ENCODE data around the gene ZNF12. TPM values are rescaled to one million over a fixed set of nuclear protein-coding genes. Genes with fewer than 3 reads are reported as not detected.
"Not testable (repeated sequence)": the region's sequence is repeated elsewhere in the genome, so short reads cannot be mapped to it uniquely, and the experiment has no call there.

The ZNF12 gene
- polyA plus RNA-seq, 2 donors = 7.0 to 7.9 TPM

DNA sequence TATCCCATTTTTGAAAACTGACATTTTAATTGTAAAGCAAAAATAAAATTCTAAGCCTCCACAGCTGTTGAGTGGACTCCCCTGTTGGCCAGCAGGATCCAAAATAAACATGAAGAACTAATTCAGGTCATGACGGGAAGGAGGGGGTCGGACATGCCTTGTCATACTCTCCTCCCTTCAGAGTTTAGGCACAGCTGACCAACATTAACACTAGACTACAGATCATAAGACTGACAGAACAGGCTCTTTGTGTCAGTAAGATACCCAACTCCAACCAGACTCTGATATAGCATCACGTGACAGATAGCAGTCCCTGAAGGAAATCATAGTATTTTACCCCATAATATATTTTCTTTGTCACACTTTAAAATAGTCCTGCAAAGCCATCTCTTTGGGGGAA, 20.9 kb upstream of the ZNF12 start:
- Histone ChIP-seq H3K4me1 (ENCODE audit: control insufficient read depth in 2 of 2, insufficient read depth in 2 of 2, low read length in 1 of 2) (no peaks in the 10 kb centered on the region), H3K4me3 (ENCODE audit: low read depth in 1 of 2, low read length in 2 of 2) (no peak overlapping the region)

DNA sequence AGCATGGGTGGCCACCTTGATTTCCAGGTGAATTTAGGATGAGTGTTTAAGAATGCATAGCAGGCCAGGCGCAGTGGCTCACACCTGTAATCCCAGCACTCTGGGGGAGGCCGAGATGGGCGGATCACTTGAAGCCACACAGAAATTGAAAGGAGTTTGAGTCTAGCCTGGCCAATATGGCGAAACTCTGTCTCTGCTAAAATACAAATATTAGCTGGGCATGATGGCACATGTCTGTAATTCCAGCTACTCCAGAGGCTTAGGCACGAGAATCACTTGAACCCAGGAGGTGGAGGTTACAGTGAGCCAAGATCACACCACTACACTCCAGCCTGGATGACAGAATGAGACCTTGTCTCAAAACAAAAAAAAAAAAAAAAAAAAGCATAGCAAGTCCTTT, 19.6 kb upstream of the ZNF12 start:
- H3K4me3 ChIP-seq (ENCODE audit: low read depth in 1 of 2, low read length in 2 of 2) = not testable (repeated sequence)
- WGBS, 2 donors = 62 to 72% methylated on average over 5 of the region's 5 CpGs
- H3K27ac ChIP-seq (ENCODE audit: low read depth in 2 of 2, low read length in 1 of 2) = peak overlapping the region; percentile 54 to 71

More for the DNA sequence above, 20.9 kb upstream of the ZNF12 start:
- Histone ChIP-seq H3K36me3 (ENCODE audit: control insufficient read depth in 2 of 2, insufficient read depth in 2 of 2, low read length in 1 of 2) (peaks cover 0 to 3% of the 10 kb centered on the region in 2 donors), H3K27me3 (ENCODE audit: control insufficient read depth in 1 of 2, insufficient read depth in 2 of 2, low read length in 2 of 2) (no peaks in the 10 kb centered on the region), H3K27ac (ENCODE audit: low read depth in 2 of 2, low read length in 1 of 2) (no peak overlapping the region), H3K9me3 (ENCODE audit: control insufficient read depth in 2 of 2, insufficient read depth in 1 of 2, low read depth in 1 of 2, low read length in 1 of 2) (no peaks in the 10 kb centered on the region)
- 76 to 87% methylated on average over 3 of the region's 3 CpGs for WGBS, 2 donors

DNA sequence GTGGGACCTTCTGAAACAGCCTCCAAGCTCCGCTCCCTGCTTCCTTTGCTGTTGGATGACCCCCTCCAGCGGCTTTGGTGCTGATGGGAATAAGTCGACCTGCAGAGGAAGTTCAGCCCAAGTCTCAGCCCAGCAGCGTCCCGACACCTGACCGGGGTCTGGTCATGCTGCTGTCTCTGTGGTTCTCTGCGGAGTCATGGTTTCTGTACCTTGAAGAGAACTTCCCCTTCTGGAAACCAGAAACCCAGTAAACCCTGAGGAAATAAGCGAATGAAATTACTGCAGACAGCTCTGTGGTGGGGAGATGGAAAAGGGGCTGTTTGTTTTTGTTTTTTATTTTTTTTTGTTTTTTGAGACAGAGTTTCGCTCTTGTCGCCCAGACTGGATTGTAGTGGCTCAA, 18.3 kb upstream of the ZNF12 start:
- Histone ChIP-seq H3K4me3 (ENCODE audit: low read depth in 1 of 2, low read length in 2 of 2) (no peak overlapping the region), H3K27ac (ENCODE audit: low read depth in 2 of 2, low read length in 1 of 2) (no peak overlapping the region), H3K9me3 (ENCODE audit: control insufficient read depth in 2 of 2, insufficient read depth in 1 of 2, low read depth in 1 of 2, low read length in 1 of 2) (no peaks in the 10 kb centered on the region), H3K36me3 (ENCODE audit: control insufficient read depth in 2 of 2, insufficient read depth in 2 of 2, low read length in 1 of 2) (no peaks in the 10 kb centered on the region), H3K4me1 (ENCODE audit: control insufficient read depth in 2 of 2, insufficient read depth in 2 of 2, low read length in 1 of 2) (no peaks in the 10 kb centered on the region), H3K27me3 (ENCODE audit: control insufficient read depth in 1 of 2, insufficient read depth in 2 of 2, low read length in 2 of 2) (no peaks in the 10 kb centered on the region)
- WGBS, 2 donors = 77 to 81% methylated on average over 10 of the region's 10 CpGs

More for the DNA sequence above, 19.6 kb upstream of the ZNF12 start:
- not testable (repeated sequence) for H3K9me3 ChIP-seq (ENCODE audit: control insufficient read depth in 2 of 2, insufficient read depth in 1 of 2, low read depth in 1 of 2, low read length in 1 of 2); H3K36me3 ChIP-seq (ENCODE audit: control insufficient read depth in 2 of 2, insufficient read depth in 2 of 2, low read length in 1 of 2); H3K4me1 ChIP-seq (ENCODE audit: control insufficient read depth in 2 of 2, insufficient read depth in 2 of 2, low read length in 1 of 2); H3K27me3 ChIP-seq (ENCODE audit: control insufficient read depth in 1 of 2, insufficient read depth in 2 of 2, low read length in 2 of 2)

DNA sequence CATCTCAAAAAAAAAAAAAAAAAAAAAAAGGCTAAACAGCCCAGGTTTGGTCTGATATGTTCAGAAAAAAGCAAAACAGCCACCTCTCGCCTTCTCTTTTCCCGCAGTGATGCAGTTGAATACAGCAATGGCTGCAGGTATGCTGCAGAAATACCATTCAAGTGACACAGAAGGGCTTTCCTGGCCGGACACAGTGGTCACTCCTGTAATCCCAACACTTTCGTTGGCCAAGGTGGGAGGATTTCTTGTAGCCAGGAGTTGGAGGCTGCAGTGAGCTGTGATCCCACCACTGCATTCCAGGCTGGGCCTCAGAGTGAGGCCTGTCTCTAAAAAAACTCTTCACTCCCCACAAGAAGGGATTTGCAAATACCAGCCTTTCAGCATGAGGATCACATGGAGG, 17.6 kb upstream of the ZNF12 start:
- H3K4me1 ChIP-seq (ENCODE audit: control insufficient read depth in 2 of 2, insufficient read depth in 2 of 2, low read length in 1 of 2); H3K27ac ChIP-seq (ENCODE audit: low read depth in 2 of 2, low read length in 1 of 2); H3K4me3 ChIP-seq (ENCODE audit: low read depth in 1 of 2, low read length in 2 of 2); H3K36me3 ChIP-seq (ENCODE audit: control insufficient read depth in 2 of 2, insufficient read depth in 2 of 2, low read length in 1 of 2); H3K9me3 ChIP-seq (ENCODE audit: control insufficient read depth in 2 of 2, insufficient read depth in 1 of 2, low read depth in 1 of 2, low read length in 1 of 2); H3K27me3 ChIP-seq (ENCODE audit: control insufficient read depth in 1 of 2, insufficient read depth in 2 of 2, low read length in 2 of 2): not testable (repeated sequence)
- WGBS, 2 donors = 76 to 92% methylated on average over 4 of the region's 4 CpGs

DNA sequence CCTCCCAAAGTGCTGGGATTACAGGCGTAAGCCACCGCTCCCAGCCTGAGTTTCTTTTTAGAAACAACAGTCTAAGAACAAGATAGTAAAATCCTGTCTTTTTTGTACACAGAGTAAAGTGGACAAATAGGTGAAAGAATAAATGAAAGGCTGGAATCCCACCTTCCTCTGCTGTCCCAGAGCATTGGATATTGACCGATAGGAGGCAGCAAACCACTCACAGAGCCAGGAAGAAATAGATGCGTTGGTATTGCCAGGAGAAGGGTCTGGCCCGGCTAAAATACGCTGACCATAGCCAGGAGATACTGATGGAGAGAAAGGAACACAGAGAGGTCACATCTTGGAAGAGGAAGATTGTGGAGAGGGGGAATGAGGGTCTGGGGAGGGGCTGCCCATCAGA, 11.4 kb upstream of the ZNF12 start:
- Histone ChIP-seq H3K36me3 (ENCODE audit: control insufficient read depth in 2 of 2, insufficient read depth in 2 of 2, low read length in 1 of 2) (no peaks in the 10 kb centered on the region), H3K9me3 (ENCODE audit: control insufficient read depth in 2 of 2, insufficient read depth in 1 of 2, low read depth in 1 of 2, low read length in 1 of 2) (no peaks in the 10 kb centered on the region), H3K27me3 (ENCODE audit: control insufficient read depth in 1 of 2, insufficient read depth in 2 of 2, low read length in 2 of 2) (no peaks in the 10 kb centered on the region), H3K27ac (ENCODE audit: low read depth in 2 of 2, low read length in 1 of 2) (no peak overlapping the region), H3K4me1 (ENCODE audit: control insufficient read depth in 2 of 2, insufficient read depth in 2 of 2, low read length in 1 of 2) (no peaks in the 10 kb centered on the region), H3K4me3 (ENCODE audit: low read depth in 1 of 2, low read length in 2 of 2) (no peak overlapping the region)
- 58 to 63% methylated on average over 6 of the region's 6 CpGs for WGBS, 2 donors

DNA sequence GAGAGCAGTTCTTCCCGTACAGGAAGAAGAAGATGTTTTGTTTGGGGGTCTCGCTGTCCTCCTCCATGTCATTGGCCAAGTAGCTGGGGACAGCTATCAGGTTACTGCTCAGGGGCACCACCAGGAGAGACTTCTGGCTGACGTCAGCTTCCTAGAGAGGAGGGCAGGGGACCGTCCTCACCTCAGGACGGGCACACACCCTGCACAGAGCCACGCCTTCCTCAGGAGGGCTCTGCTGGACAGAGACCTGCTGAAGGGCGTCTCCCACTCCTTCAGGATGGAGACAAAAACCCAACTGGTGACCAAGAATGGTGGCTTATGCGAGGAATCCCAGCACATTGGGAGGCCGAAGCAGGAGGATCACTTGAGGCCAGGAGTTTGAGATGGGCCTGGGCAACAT, 9.2 kb upstream of the ZNF12 start:
- not testable (repeated sequence) for H3K9me3 ChIP-seq (ENCODE audit: control insufficient read depth in 2 of 2, insufficient read depth in 1 of 2, low read depth in 1 of 2, low read length in 1 of 2); H3K27ac ChIP-seq (ENCODE audit: low read depth in 2 of 2, low read length in 1 of 2); H3K27me3 ChIP-seq (ENCODE audit: control insufficient read depth in 1 of 2, insufficient read depth in 2 of 2, low read length in 2 of 2); H3K4me3 ChIP-seq (ENCODE audit: low read depth in 1 of 2, low read length in 2 of 2); H3K4me1 ChIP-seq (ENCODE audit: control insufficient read depth in 2 of 2, insufficient read depth in 2 of 2, low read length in 1 of 2); H3K36me3 ChIP-seq (ENCODE audit: control insufficient read depth in 2 of 2, insufficient read depth in 2 of 2, low read length in 1 of 2)
- WGBS, 2 donors = 67 to 81% methylated on average over 9 of the region's 9 CpGs

DNA sequence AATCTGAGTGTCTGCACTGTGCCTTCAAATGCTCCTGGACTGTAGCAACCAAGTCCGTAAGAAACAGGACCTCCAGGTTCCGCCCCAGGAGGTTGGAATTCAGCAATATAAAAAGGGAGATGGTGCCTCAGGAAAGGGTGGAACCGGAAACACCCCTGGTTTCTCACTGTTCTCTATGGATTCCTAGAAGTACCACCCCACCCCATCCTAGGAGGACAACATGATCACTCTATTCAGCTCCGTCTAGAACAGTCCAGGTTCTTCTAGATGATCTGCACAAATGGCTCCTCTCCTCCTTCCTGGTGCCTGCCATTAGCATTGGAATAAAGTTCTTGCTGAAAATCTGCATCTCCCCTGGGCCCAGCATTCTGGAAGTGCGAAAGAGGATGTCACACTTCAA, 7.6 kb upstream of the ZNF12 start:
- no peak overlapping the region for H3K4me3 ChIP-seq (ENCODE audit: low read depth in 1 of 2, low read length in 2 of 2)
- no peak overlapping the region for H3K27ac ChIP-seq (ENCODE audit: low read depth in 2 of 2, low read length in 1 of 2)
- no peaks in the 10 kb centered on the region for H3K9me3 ChIP-seq (ENCODE audit: control insufficient read depth in 2 of 2, insufficient read depth in 1 of 2, low read depth in 1 of 2, low read length in 1 of 2)
- no peaks in the 10 kb centered on the region for H3K4me1 ChIP-seq (ENCODE audit: control insufficient read depth in 2 of 2, insufficient read depth in 2 of 2, low read length in 1 of 2)
- no peaks in the 10 kb centered on the region for H3K27me3 ChIP-seq (ENCODE audit: control insufficient read depth in 1 of 2, insufficient read depth in 2 of 2, low read length in 2 of 2)
- 74 to 82% methylated on average over 5 of the region's 5 CpGs for WGBS, 2 donors
- no peaks in the 10 kb centered on the region for H3K36me3 ChIP-seq (ENCODE audit: control insufficient read depth in 2 of 2, insufficient read depth in 2 of 2, low read length in 1 of 2)

DNA sequence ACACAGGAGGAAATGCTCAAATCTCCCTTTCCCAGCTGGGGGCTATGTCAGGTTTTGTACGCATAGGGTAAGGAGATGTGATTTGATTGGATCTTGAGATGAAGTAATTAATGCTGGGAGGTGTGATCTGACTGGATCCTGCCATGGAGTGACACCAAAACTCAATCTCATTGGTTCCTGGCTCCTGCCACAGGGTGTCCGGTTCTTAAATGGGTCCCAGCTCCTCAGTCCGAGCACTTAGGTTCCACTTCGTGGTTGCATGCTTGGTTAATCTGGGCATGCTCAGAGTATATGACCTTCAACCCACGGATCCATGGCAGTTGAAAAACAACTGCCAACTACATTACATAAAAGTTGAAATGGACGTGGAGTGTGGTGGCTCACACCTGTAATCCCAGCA, 3.1 kb upstream of the ZNF12 start:
- no peaks in the 10 kb centered on the region for H3K27me3 ChIP-seq (ENCODE audit: control insufficient read depth in 1 of 2, insufficient read depth in 2 of 2, low read length in 2 of 2)
- no peaks in the 10 kb centered on the region for H3K9me3 ChIP-seq (ENCODE audit: control insufficient read depth in 2 of 2, insufficient read depth in 1 of 2, low read depth in 1 of 2, low read length in 1 of 2)
- peaks cover 2 to 5% of the 10 kb centered on the region in 2 donors for H3K4me1 ChIP-seq (ENCODE audit: control insufficient read depth in 2 of 2, insufficient read depth in 2 of 2, low read length in 1 of 2)
- H3K36me3 ChIP-seq (ENCODE audit: control insufficient read depth in 2 of 2, insufficient read depth in 2 of 2, low read length in 1 of 2) = peaks cover 0 to 2% of the 10 kb centered on the region in 2 donors
- H3K4me3 ChIP-seq (ENCODE audit: low read depth in 1 of 2, low read length in 2 of 2) = no peak overlapping the region
- H3K27ac ChIP-seq (ENCODE audit: low read depth in 2 of 2, low read length in 1 of 2) = no peak overlapping the region
- 83 to 91% methylated on average over 6 of the region's 6 CpGs for WGBS, 2 donors

DNA sequence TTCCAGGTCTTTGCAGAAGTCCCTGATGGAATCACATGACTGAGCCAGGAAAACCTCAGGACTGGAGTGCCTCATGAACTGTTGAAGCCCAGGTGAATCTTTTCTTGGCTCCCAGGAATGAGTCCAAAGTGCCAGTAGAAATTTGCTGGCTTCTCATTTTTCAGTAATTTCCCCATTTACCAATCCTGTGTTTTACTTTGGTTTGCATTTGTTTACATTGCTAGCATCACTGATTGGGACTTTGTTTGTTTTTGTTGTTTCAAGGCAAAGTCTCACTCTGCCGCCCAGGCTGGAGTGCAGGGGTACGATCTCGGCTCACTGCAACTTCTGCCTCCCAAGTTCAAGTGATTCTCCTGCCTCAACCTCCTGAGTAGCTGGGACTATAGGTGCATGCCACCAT, 1.6 kb upstream of the ZNF12 start:
- Histone ChIP-seq H3K4me1 (ENCODE audit: control insufficient read depth in 2 of 2, insufficient read depth in 2 of 2, low read length in 1 of 2) (peaks cover 4 to 9% of the 10 kb centered on the region in 2 donors), H3K27ac (ENCODE audit: low read depth in 2 of 2, low read length in 1 of 2) (no peak overlapping the region), H3K27me3 (ENCODE audit: control insufficient read depth in 1 of 2, insufficient read depth in 2 of 2, low read length in 2 of 2) (no peaks in the 10 kb centered on the region), H3K36me3 (ENCODE audit: control insufficient read depth in 2 of 2, insufficient read depth in 2 of 2, low read length in 1 of 2) (peaks cover 6 to 9% of the 10 kb centered on the region in 2 donors), H3K4me3 (ENCODE audit: low read depth in 1 of 2, low read length in 2 of 2) (no peak overlapping the region), H3K9me3 (ENCODE audit: control insufficient read depth in 2 of 2, insufficient read depth in 1 of 2, low read depth in 1 of 2, low read length in 1 of 2) (peaks cover 0 to 4% of the 10 kb centered on the region in 2 donors)
- WGBS, 2 donors = 80 to 88% methylated on average over 3 of the region's 3 CpGs

DNA sequence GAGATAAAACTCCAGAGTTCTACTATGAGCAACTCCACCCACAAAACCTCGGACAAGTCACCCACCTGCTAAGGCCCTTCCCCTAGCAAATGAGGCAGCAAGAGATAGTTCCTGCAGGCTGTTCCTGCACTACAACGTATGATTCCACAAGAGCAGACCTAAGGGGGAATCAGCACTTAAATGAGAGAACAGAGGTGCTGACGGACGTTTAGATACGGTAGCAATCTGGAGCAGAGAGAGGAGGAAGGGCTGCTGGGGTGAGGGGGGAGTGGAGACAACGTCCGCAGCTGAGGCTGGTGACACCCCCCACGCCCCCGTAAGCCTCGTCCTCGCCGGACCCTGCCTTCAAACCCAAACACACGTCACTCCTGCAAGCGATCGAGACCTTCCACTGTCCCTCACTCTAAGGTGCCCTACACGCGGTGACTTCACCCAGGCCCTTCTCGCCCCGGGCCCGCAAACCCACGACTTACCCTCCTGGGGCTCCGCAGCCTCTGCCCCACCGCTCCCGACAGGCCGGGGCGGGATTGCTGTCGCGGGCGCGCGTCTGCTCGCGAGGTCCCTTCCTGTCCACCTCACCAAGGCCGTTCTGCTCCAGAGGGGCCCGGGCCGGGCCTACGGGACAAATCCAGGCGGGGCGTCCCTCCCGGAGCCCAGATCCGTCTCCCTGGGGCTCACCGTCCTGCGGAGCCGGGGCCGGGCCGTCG, 635 bp downstream of the ZNF12 start:
- Histone ChIP-seq H3K4me3 (ENCODE audit: low read depth in 1 of 2, low read length in 2 of 2) (peak overlapping the region; percentile 80 to 96), H3K4me1 (ENCODE audit: control insufficient read depth in 2 of 2, insufficient read depth in 2 of 2, low read length in 1 of 2) (peaks cover 5 to 10% of the 10 kb centered on the region in 2 donors), H3K27ac (ENCODE audit: low read depth in 2 of 2, low read length in 1 of 2) (peak overlapping the region; percentile 84 to 86), H3K36me3 (ENCODE audit: control insufficient read depth in 2 of 2, insufficient read depth in 2 of 2, low read length in 1 of 2) (peaks cover 10 to 24% of the 10 kb centered on the region in 2 donors), H3K27me3 (ENCODE audit: control insufficient read depth in 1 of 2, insufficient read depth in 2 of 2, low read length in 2 of 2) (no peaks in the 10 kb centered on the region), H3K9me3 (ENCODE audit: control insufficient read depth in 2 of 2, insufficient read depth in 1 of 2, low read depth in 1 of 2, low read length in 1 of 2) (peaks cover 0 to 14% of the 10 kb centered on the region in 2 donors)
- 0 to 1% methylated on average over 46 to 47 of the region's 47 CpGs for WGBS, 2 donors

Measured in esophagus (tissue), 2 donors.